Tibial nerve (tissue), 4 donors: Measurements from ENCODE around the gene GREM1. TPM values are rescaled to one million over a fixed set of nuclear protein-coding genes. Genes with fewer than 3 reads are reported as not detected.

ENCODE experiments used
- DNase-seq, 2 donors: peaks; one replicate each; pipeline ENCODE4 v3.0.0-alpha.2; 2019; ENCODE audit warnings: low spot score in 2 of 2
- H3K27ac ChIP-seq, 4 donors: fragments of 200-600 bp; sonication (generic) in 3 of 4; one replicate each; pipeline ENCODE4 v1.5.1; 2017 to 2019; ENCODE audit warnings: mild to moderate bottlenecking in 1 of 4
- H3K27me3 ChIP-seq, 2 donors: fragments of 200-600 bp; sonication (generic) in 1 of 2; one replicate each; pipeline versions ENCODE4 v1.5.1 to v1.6.0; 2017 to 2019
- H3K36me3 ChIP-seq, 3 donors: fragments of 200-600 bp; sonication (generic); one replicate each; pipeline ENCODE4 v1.5.1; 2018 to 2019
- H3K4me1 ChIP-seq, 4 donors: fragments of 200-600 bp; sonication (generic) in 3 of 4; one replicate each; pipeline ENCODE4 v1.5.1; 2017 to 2019
- H3K4me3 ChIP-seq, 4 donors: fragments of 200-600 bp; sonication (generic) in 3 of 4; one replicate each; pipeline ENCODE4 v1.5.1; 2017 to 2019; ENCODE audit warnings: mild to moderate bottlenecking in 1 of 4, moderate library complexity in 1 of 4
- H3K9me3 ChIP-seq, 4 donors: fragments of 200-600 bp; sonication (generic) in 3 of 4; one replicate each; pipeline ENCODE4 v1.5.1; 2017 to 2019
- CTCF ChIP-seq, 5 experiments: fragments of 200-600 bp in 3 of 5; fragments of 450-650 bp in 2 of 5; sonication (generic) in 3 of 5; IDR thresholded peaks; one replicate each; pipeline ENCODE4 v1.5.1; 2016 to 2019; ENCODE audit warnings: antibody characterized with exemption in 5 of 5, mild to moderate bottlenecking in 3 of 5, moderate library complexity in 2 of 5
- EP300 ChIP-seq, 2 donors: sonication (generic); formaldehyde crosslinking; IDR thresholded peaks; one replicate each; pipeline ENCODE4 v1.6.1; 2017; ENCODE audit warnings: antibody characterized with exemption in 2 of 2, mild to moderate bottlenecking in 1 of 2
- POLR2A ChIP-seq, 2 donors: fragments of 450-650 bp; IDR thresholded peaks; one replicate each; pipeline ENCODE4 v1.6.1; 2017; ENCODE audit warnings: antibody characterized with exemption in 2 of 2, mild to moderate bottlenecking in 2 of 2, moderate library complexity in 2 of 2
- WGBS, 2 donors: methylation state at CpG; one replicate each; pipeline ENCODE4 v1.1.5; 2018; 5-methylcytosine and 5-hydroxymethylcytosine counted together
- total RNA-seq, 4 donors: library from RNA; depleted of rRNA; stranded (reverse); fragments of >200 nt; gene quantifications; one replicate each; pipeline ENCODE4 v1.1.0, GENCODE V29; 2016

GREM1 gene
- total RNA-seq, 4 donors from 2014 or later: 0.30 TPM; not detected in 3

GRCh38 chr15:32716915-32717425 is 834 bp upstream of the GREM1 start:
- no peaks in the 10 kb centered on the region for H3K36me3 ChIP-seq
- no peaks in the 10 kb centered on the region for H3K9me3 ChIP-seq
- WGBS, 2 donors: 14 to 22% methylated on average over 18 to 21 of the region's 21 CpGs
- H3K27ac ChIP-seq: peak overlapping the region in 1 of 4 donors; percentile 21
- no peak for DNase-seq
- TF ChIP-seq EP300 (IDR thresholded peaks at IDR 0.05) (no peak), CTCF (IDR thresholded peaks at IDR 0.05) (no peak)
- H3K4me3 ChIP-seq: peak overlapping the region in 3 of 4 donors; percentile 19 to 36 (median 25)
- peaks cover 0 to 27% (median 18%) of the 10 kb centered on the region in 4 donors for H3K4me1 ChIP-seq
- H3K27me3 ChIP-seq: peaks cover 0 to 73% of the 10 kb centered on the region in 2 donors

- H3K27ac ChIP-seq: no peak overlapping the region
- H3K4me3 ChIP-seq: peak overlapping the region; percentile 3 to 36 (median 26)
- TF ChIP-seq EP300 (IDR thresholded peaks at IDR 0.05): no peak
- TF ChIP-seq CTCF (IDR thresholded peaks at IDR 0.05): no peak
- no peak for TF ChIP-seq POLR2A (IDR thresholded peaks at IDR 0.05)
- H3K9me3 ChIP-seq: no peaks in the 10 kb centered on the region
- peaks cover 0 to 27% (median 18%) of the 10 kb centered on the region in 4 donors for H3K4me1 ChIP-seq
- WGBS, 2 donors: 2% methylated on average over 20 to 30 of the region's 60 CpGs
- no peaks in the 10 kb centered on the region for H3K36me3 ChIP-seq
- DNase-seq: no peak
- H3K27me3 ChIP-seq: peaks cover 0 to 71% of the 10 kb centered on the region in 2 donors
These were observed 520 bp downstream of the GREM1 start for GRCh38 chr15:32718227-32718820.

- TF ChIP-seq POLR2A (IDR thresholded peaks at IDR 0.05) (no peak), CTCF (IDR thresholded peaks at IDR 0.05) (no peak), EP300 (IDR thresholded peaks at IDR 0.05) (no peak)
- Histone ChIP-seq H3K9me3 (no peaks in the 10 kb centered on the region), H3K27ac (no peak overlapping the region), H3K4me1 (peaks cover 0 to 27% (median 18%) of the 10 kb centered on the region in 4 donors), H3K4me3 (peak overlapping the region; percentile 3 to 36 (median 26)), H3K36me3 (no peaks in the 10 kb centered on the region), H3K27me3 (peaks cover 0 to 64% of the 10 kb centered on the region in 2 donors)
- 4 to 5% methylated on average over 18 to 56 of the region's 70 CpGs for WGBS, 2 donors
- no peak for DNase-seq
These were observed 1.3 kb downstream of the GREM1 start for GRCh38 chr15:32718821-32719716.

GRCh38 chr15:32721596-32721995 is 3.8 kb downstream of the GREM1 start:
- Histone ChIP-seq H3K4me1 (peaks cover 0 to 27% (median 18%) of the 10 kb centered on the region in 4 donors), H3K27me3 (peaks cover 0 to 38% of the 10 kb centered on the region in 2 donors), H3K36me3 (no peaks in the 10 kb centered on the region), H3K9me3 (peaks cover 0 to 5% (median 0%) of the 10 kb centered on the region in 4 donors), H3K4me3 (no peak overlapping the region), H3K27ac (no peak overlapping the region)
- no peak for DNase-seq
- 84 to 89% methylated on average over 6 of the region's 6 CpGs for WGBS, 2 donors
- no peak for TF ChIP-seq CTCF (IDR thresholded peaks at IDR 0.05)
- no peak for TF ChIP-seq EP300 (IDR thresholded peaks at IDR 0.05)
- TF ChIP-seq POLR2A (IDR thresholded peaks at IDR 0.05): no peak

- no peak for DNase-seq
- H3K36me3 ChIP-seq: no peaks in the 10 kb centered on the region
- no peak overlapping the region for H3K27ac ChIP-seq
- H3K4me3 ChIP-seq: no peak overlapping the region
- TF ChIP-seq POLR2A (IDR thresholded peaks at IDR 0.05): no peak
- TF ChIP-seq CTCF (IDR thresholded peaks at IDR 0.05): no peak
- peaks cover 0 to 33% of the 10 kb centered on the region in 2 donors for H3K27me3 ChIP-seq
- H3K9me3 ChIP-seq: peaks cover 0 to 5% (median 0%) of the 10 kb centered on the region in 4 donors
- H3K4me1 ChIP-seq: peaks cover 0 to 23% (median 18%) of the 10 kb centered on the region in 4 donors
These were observed 4.3 kb downstream of the GREM1 start for GRCh38 chr15:32722136-32722535.
